Measurements from ENCODE around the gene ZBTB25.

The ZBTB25 gene

GRCh38 chr14:64542836-64543201 lies 39.2 kb upstream of the ZBTB25 start:
- no peak overlapping the region for H3K4me2 ChIP-seq (ENCODE audit: low read length)
- no peaks in the 10 kb centered on the region for H3K79me2 ChIP-seq (ENCODE audit: insufficient read depth, low read length)
- H4K20me1 ChIP-seq (ENCODE audit: insufficient read depth, low read length) = no peaks in the 10 kb centered on the region
- H3K4me3 ChIP-seq (ENCODE audit: low read depth, low read length, poor library complexity, severe bottlenecking) = no peak overlapping the region
- no peak overlapping the region for H3K27ac ChIP-seq (ENCODE audit: low read depth, low read length, poor library complexity, severe bottlenecking)
- H3K9me3 ChIP-seq (ENCODE audit: low read length) = peaks cover 5% of the 10 kb centered on the region; the same call in 1 of the 2 replicates
- peaks cover 11% of the 10 kb centered on the region for H3K4me1 ChIP-seq (ENCODE audit: insufficient read depth, low read length, severe bottlenecking)
- H2AFZ ChIP-seq (ENCODE audit: low read length) = no peak overlapping the region
- H3K9ac ChIP-seq (ENCODE audit: low read length) = no peak overlapping the region
- H3K36me3 ChIP-seq (ENCODE audit: insufficient read depth, low read length) = no peaks in the 10 kb centered on the region
- no peaks in the 10 kb centered on the region for H3K9me2 ChIP-seq (ENCODE audit: low read depth, low read length)
- H3F3A ChIP-seq (ENCODE audit: insufficient read depth, low read length) = no peaks in the 10 kb centered on the region
- H3K27me3 ChIP-seq (ENCODE audit: insufficient read depth, low read length) = no peaks in the 10 kb centered on the region
- TF ChIP-seq CTCF (IDR thresholded peaks at IDR 0.05; ENCODE audit: low read length) (no peak), EZH2 (IDR thresholded peaks at IDR 0.05; ENCODE audit: borderline replicate concordance, low read length) (no peak)

GRCh38 chr14:64541972-64542835 lies 38.6 kb upstream of the ZBTB25 start:
- H3K27me3 ChIP-seq (ENCODE audit: insufficient read depth, low read length) = no peaks in the 10 kb centered on the region
- no peaks in the 10 kb centered on the region for H3F3A ChIP-seq (ENCODE audit: insufficient read depth, low read length)
- no peak overlapping the region for H3K27ac ChIP-seq (ENCODE audit: low read depth, low read length, poor library complexity, severe bottlenecking)
- H3K79me2 ChIP-seq (ENCODE audit: insufficient read depth, low read length) = no peaks in the 10 kb centered on the region
- peaks cover 5% of the 10 kb centered on the region; the same call in 1 of the 2 replicates for H3K9me3 ChIP-seq (ENCODE audit: low read length)
- no peak overlapping the region for H3K9ac ChIP-seq (ENCODE audit: low read length)
- no peaks in the 10 kb centered on the region for H3K36me3 ChIP-seq (ENCODE audit: insufficient read depth, low read length)
- peaks cover 11% of the 10 kb centered on the region for H3K4me1 ChIP-seq (ENCODE audit: insufficient read depth, low read length, severe bottlenecking)
- TF ChIP-seq CTCF (IDR thresholded peaks at IDR 0.05; ENCODE audit: low read length) = no peak
- TF ChIP-seq EZH2 (IDR thresholded peaks at IDR 0.05; ENCODE audit: borderline replicate concordance, low read length) = no peak
- H3K4me2 ChIP-seq (ENCODE audit: low read length) = no peak overlapping the region
- no peaks in the 10 kb centered on the region for H4K20me1 ChIP-seq (ENCODE audit: insufficient read depth, low read length)
- no peak overlapping the region for H2AFZ ChIP-seq (ENCODE audit: low read length)
- no peaks in the 10 kb centered on the region for H3K9me2 ChIP-seq (ENCODE audit: low read depth, low read length)
- H3K4me3 ChIP-seq (ENCODE audit: low read depth, low read length, poor library complexity, severe bottlenecking) = no peak overlapping the region

GRCh38 chr14:64541261-64541971 lies 37.8 kb upstream of the ZBTB25 start:
- no peak overlapping the region for H3K4me2 ChIP-seq (ENCODE audit: low read length)
- no peak overlapping the region for H3K4me3 ChIP-seq (ENCODE audit: low read depth, low read length, poor library complexity, severe bottlenecking)
- H3K36me3 ChIP-seq (ENCODE audit: insufficient read depth, low read length) = no peaks in the 10 kb centered on the region

More at GRCh38 chr14:64541261-64541971, 37.8 kb upstream of the ZBTB25 start:
- Histone ChIP-seq H3K27ac (ENCODE audit: low read depth, low read length, poor library complexity, severe bottlenecking) (no peak overlapping the region), H2AFZ (ENCODE audit: low read length) (no peak overlapping the region), H3F3A (ENCODE audit: insufficient read depth, low read length) (no peaks in the 10 kb centered on the region), H3K9me2 (ENCODE audit: low read depth, low read length) (no peaks in the 10 kb centered on the region), H3K79me2 (ENCODE audit: insufficient read depth, low read length) (no peaks in the 10 kb centered on the region), H3K27me3 (ENCODE audit: insufficient read depth, low read length) (no peaks in the 10 kb centered on the region), H3K4me1 (ENCODE audit: insufficient read depth, low read length, severe bottlenecking) (peaks cover 11% of the 10 kb centered on the region), H3K9ac (ENCODE audit: low read length) (no peak overlapping the region), H3K9me3 (ENCODE audit: low read length) (peaks cover 5% of the 10 kb centered on the region; the same call in 1 of the 2 replicates), H4K20me1 (ENCODE audit: insufficient read depth, low read length) (no peaks in the 10 kb centered on the region)
- TF ChIP-seq CTCF (IDR thresholded peaks at IDR 0.05; ENCODE audit: low read length) (no peak), EZH2 (IDR thresholded peaks at IDR 0.05; ENCODE audit: borderline replicate concordance, low read length) (no peak)

Data from OCI-LY1 (cell line).